LHCN-M2 (cell line): ENCODE results near the gene KLK10. TPM values are rescaled to one million over a fixed set of nuclear protein-coding genes. Genes with fewer than 3 reads are reported as not detected.

Source experiments
- DNase-seq: peaks from one replicate; pipeline ENCODE4 v3.0.0-alpha.2; 2012; ENCODE audit warnings: low read depth
- total RNA-seq: library from RNA; depleted of rRNA; stranded (reverse); fragments of >200 nt; gene quantifications from 2 replicates; pipeline ENCODE4 v1.2.3, GENCODE V29; 2014; rRNA removed

Gene KLK10
- total RNA-seq, 1 experiment from 2014 or later, result not detected

DNA sequence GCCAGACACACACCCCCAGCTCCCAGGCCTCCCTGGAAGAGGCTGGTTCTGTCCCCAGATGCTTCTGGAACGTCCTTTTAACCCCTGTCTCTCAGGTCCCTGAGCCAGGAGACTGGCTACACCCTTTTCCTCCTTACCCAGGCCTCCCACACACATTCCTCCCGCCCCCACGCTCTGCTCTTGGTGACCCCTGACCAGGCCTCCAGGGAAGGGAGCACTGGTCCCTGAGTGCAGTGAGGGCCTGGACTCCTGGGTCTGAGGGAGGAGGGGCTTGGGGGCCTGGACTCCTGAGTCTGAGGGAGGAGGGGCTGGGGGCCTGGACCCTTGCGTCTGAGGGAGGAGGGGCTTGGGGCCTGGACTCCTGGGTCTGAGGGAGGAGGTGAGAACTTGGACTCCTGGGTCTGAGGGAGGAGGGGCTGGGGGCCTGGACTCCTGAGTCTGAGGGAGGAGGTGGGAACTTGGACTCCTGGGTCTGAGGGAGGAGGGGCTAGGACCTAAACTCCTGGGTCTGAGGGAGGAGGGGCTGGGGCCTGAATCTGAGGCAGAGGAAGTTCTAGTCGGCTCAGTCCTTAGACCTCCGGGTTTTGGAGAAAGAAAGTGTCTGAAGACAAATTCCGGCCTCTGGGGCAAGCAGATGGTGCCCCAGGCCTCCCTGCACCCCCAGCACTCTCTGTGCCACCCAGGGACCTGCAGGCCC lies 50.6 kb downstream of the KLK10 start:
- no peak for DNase-seq

DNA sequence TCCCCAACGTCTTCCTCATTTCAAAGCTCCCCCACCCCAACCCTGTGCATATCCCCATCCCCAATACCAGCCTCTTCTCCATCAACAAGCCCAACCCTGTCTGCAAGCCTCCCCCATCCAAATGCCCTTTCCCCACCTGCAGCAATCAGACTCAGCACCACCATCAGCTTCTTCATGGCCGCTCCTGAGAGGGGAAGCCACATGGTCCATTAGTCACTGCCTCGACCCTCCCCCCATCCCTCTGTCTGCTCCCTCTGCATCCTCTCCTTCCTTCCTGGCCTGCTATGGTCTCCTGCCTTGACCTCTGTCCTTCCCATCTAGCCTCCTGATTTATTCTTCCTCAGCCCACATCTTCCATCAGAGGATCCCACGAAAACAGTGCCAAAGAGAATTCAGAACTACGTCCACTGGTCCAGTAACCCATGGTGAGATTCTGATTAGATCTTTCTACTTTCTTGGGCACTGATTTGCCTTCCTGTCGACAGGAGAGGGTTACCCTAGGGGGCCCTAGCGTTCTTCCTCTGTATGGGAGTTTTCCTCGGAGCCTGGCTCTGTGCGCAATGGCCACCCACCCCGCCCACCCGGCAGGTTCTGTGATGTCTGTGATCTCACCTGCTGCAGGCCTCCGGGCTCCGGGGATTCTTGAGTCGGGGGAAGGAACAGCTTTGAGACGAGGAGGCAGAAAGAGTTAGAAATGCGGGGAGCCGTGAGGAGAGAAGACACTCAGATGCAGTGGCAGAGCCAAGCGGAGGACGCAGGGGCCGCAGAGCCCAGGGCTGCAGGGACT lies 51.4 kb downstream of the KLK10 start:
- no peak for DNase-seq

DNA sequence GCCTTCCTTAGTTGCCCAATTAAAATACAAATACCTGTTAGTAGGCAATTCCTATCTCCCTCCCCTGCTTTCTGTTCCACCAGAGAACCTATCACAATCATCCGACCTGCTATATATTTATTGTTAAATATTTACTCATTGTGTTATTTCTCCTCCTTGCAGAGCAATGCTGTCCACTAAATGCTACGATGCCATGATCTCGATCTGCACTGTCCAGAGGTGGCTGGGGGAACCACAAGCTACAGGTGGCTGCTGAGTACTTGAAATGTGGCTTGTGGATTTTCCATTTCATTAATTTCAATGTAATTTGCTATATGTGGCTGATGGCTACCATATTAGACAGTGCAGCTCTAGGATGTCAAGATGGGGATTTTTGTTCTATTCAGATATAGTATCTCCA lies 55.2 kb downstream of the KLK10 start:
- DNase-seq, result no peak

DNA sequence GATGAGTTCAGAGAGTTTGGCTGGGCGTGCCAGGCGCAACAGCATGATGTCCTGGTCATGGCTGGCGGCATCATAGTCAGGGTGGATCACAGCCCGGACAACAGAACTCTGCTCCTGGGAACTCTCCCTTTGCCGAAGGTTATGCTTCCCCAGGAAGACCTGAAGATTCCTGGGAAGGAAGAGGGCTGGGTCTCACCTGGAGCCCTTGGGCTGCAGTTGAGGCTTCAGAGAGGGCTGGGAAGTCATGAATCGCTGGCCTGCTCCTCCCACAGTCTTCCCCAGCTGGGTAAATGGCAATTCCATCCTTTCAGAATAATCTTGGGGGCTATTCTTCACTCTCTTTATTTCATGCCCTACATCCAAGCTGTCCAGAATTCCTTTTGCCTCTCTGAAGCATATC lies 56.1 kb downstream of the KLK10 start:
- no peak for DNase-seq

Other genes with a start within 250 kb of the KLK10 start
- not detected in 2 replicates for gene GPR32, start 249.2 kb downstream of the KLK10 start, total RNA-seq
- gene ACP4, start 229.3 kb downstream of the KLK10 start, total RNA-seq, result not detected in 2 replicates
- not detected in 2 replicates for gene KLK1, start 195.9 kb downstream of the KLK10 start, total RNA-seq
- not detected in 2 replicates for gene KLK15, start 186.1 kb downstream of the KLK10 start, total RNA-seq
- gene KLK3, start 164.8 kb downstream of the KLK10 start, total RNA-seq, result not detected in 2 replicates
- gene KLK2, start 146.3 kb downstream of the KLK10 start, total RNA-seq, result not detected in 2 replicates
- gene KLK4, start 108.3 kb downstream of the KLK10 start, total RNA-seq, result not detected in 2 replicates
- not detected in 2 replicates for gene KLK5, start 66.7 kb downstream of the KLK10 start, total RNA-seq
- not detected in 2 replicates for gene KLK6, start 50.1 kb downstream of the KLK10 start, total RNA-seq
- not detected in 2 replicates for gene KLK7, start 35.8 kb downstream of the KLK10 start, total RNA-seq
- gene KLK8, start 18.1 kb downstream of the KLK10 start, total RNA-seq, result not detected in 2 replicates
- not detected in 2 replicates for gene KLK11, start 6.9 kb upstream of the KLK10 start, total RNA-seq
- not detected in 2 replicates for gene KLK12, start 15.3 kb upstream of the KLK10 start, total RNA-seq
- not detected in 2 replicates for gene KLK13, start 45.4 kb upstream of the KLK10 start, total RNA-seq
- gene KLK14, start 63.2 kb upstream of the KLK10 start, total RNA-seq, result not detected in 2 replicates
- gene CTU1, start 88.7 kb upstream of the KLK10 start, total RNA-seq, result 13.8 and 13.9 TPM in 2 replicates
- gene SIGLEC9, start 105.2 kb upstream of the KLK10 start, total RNA-seq, result not detected in 2 replicates
- gene SIGLEC7, start 122.6 kb upstream of the KLK10 start, total RNA-seq, result not detected in 2 replicates
- 0.11 and 1.3 TPM in 2 replicates for gene CD33, start 205.4 kb upstream of the KLK10 start, total RNA-seq
- gene SIGLECL1, start 231.4 kb upstream of the KLK10 start, total RNA-seq, result not detected in 2 replicates